GM23338 (cell line): ENCODE measurements around the gene FADD. TPM values are rescaled to one million over a fixed set of nuclear protein-coding genes. Genes with fewer than 3 reads are reported as not detected.

Experiments
- ATAC-seq: fragments of 200-7000 bp; cut with Tn5 transposase; 3 replicates; pipeline ENCODE4 v1.9.1; 2020
- DNase-seq: peaks from one replicate; pipeline ENCODE4 v3.0.0-alpha.2; 2015; ENCODE audit warnings: low spot score
- H2AFZ ChIP-seq: fragments of 200-600 bp; sonication (generic); 2 replicates; pipeline ENCODE4 v1.8.0; 2016; ENCODE audit warnings: antibody characterized with exemption, mild to moderate bottlenecking, moderate library complexity
- H3F3A ChIP-seq: fragments of 200-600 bp; sonication (generic); replicated peaks from 2 replicates; pipeline ENCODE4 v1.8.0; 2017; ENCODE audit warnings: antibody characterized with exemption, mixed run types, low read depth
- H3K27ac ChIP-seq: fragments of 200-600 bp; sonication (generic); 2 replicates; pipeline ENCODE4 v1.6.1; 2016; ENCODE audit warnings: low read depth
- H3K27me3 ChIP-seq: fragments of 200-600 bp; sonication (generic); 2 replicates; pipeline ENCODE4 v1.8.0; 2016; ENCODE audit warnings: mild to moderate bottlenecking, mixed run types, moderate library complexity; ENCODE audit not compliant: insufficient read depth
- H3K36me3 ChIP-seq: fragments of 200-600 bp; sonication (generic); 2 replicates; pipeline ENCODE4 v1.8.0; 2016; ENCODE audit warnings: mild to moderate bottlenecking; ENCODE audit not compliant: insufficient read depth
- H3K4me1 ChIP-seq: fragments of 200-600 bp; sonication (generic); 2 replicates; pipeline ENCODE4 v1.8.0; 2016; ENCODE audit warnings: mild to moderate bottlenecking, moderate library complexity; ENCODE audit not compliant: insufficient read depth
- H3K4me2 ChIP-seq: fragments of 200-600 bp; sonication (generic); 2 replicates; pipeline ENCODE4 v1.7.1; 2017; ENCODE audit warnings: mixed run types
- H3K4me3 ChIP-seq: fragments of 200-600 bp; sonication (generic); 2 replicates; pipeline ENCODE4 v1.6.1; 2016; ENCODE audit warnings: mixed run types
- H3K79me2 ChIP-seq: fragments of 200-600 bp; sonication (generic); replicated peaks from 2 replicates; pipeline ENCODE4 v1.8.0; 2017; ENCODE audit warnings: mild to moderate bottlenecking; ENCODE audit not compliant: insufficient read depth
- H3K9me2 ChIP-seq: fragments of 200-600 bp; sonication (generic); 2 replicates; pipeline ENCODE4 v1.8.0; 2017; ENCODE audit not compliant: insufficient read depth
- H4K20me1 ChIP-seq: fragments of 200-600 bp; sonication (generic); replicated peaks from 2 replicates; pipeline ENCODE4 v1.8.0; 2017; ENCODE audit warnings: mild to moderate bottlenecking; ENCODE audit not compliant: insufficient read depth
- H3K27ac Mint-ChIP-seq: 2 replicates; pipeline ENCODE4 v1.8.0; 2020; ENCODE audit warnings: inconsistent platforms, mild to moderate bottlenecking, moderate library complexity, mixed read lengths
- H3K27me3 Mint-ChIP-seq: 3 replicates; pipeline ENCODE4 v1.8.0; 2022; ENCODE audit warnings: low read depth, mild to moderate bottlenecking, moderate library complexity, mixed read lengths, inconsistent platforms; ENCODE audit not compliant: insufficient read depth, poor library complexity
- H3K36me3 Mint-ChIP-seq: 3 replicates; pipeline ENCODE4 v1.8.0; 2021; ENCODE audit warnings: low read depth, mild to moderate bottlenecking, inconsistent platforms, moderate library complexity, mixed read lengths
- H3K4me1 Mint-ChIP-seq: 3 replicates; pipeline ENCODE4 v1.8.0; 2020; ENCODE audit warnings: mild to moderate bottlenecking, inconsistent platforms, mixed read lengths
- H3K4me3 Mint-ChIP-seq: 3 replicates; pipeline ENCODE4 v1.8.0; 2021; ENCODE audit warnings: moderate library complexity, mild to moderate bottlenecking, inconsistent platforms, mixed read lengths
- H3K9me3 Mint-ChIP-seq: 3 replicates; pipeline ENCODE4 v1.8.0; 2020; ENCODE audit warnings: moderate library complexity, mild to moderate bottlenecking, inconsistent platforms, mixed read lengths
- CREB1 ChIP-seq: fragments of 250-450 bp; sonication (Bioruptor Pico); IDR thresholded peaks from 2 replicates; pipeline ENCODE4 v1.5.0; 2020; ENCODE audit warnings: low read depth, mild to moderate bottlenecking, moderate library complexity
- EZH2 ChIP-seq: fragments of 200-600 bp; sonication (generic); IDR thresholded peaks from one replicate; pipeline ENCODE4 v1.8.0; 2017; ENCODE audit warnings: antibody characterized with exemption, mild to moderate bottlenecking, low read depth; ENCODE audit not compliant: unreplicated experiment
- EZH2phosphoT487 ChIP-seq: fragments of 200-600 bp; sonication (generic); IDR thresholded peaks from one replicate; pipeline ENCODE4 v1.8.1; 2018; ENCODE audit warnings: antibody characterized with exemption; ENCODE audit not compliant: unreplicated experiment
- POLR2AphosphoS5 ChIP-seq: IDR thresholded peaks from 2 replicates; pipeline ENCODE4 v1.6.1; 2016; ENCODE audit warnings: antibody characterized with exemption, low read depth
- ZNF114 ChIP-seq: fragments of 250-450 bp; sonication (Bioruptor Pico); IDR thresholded peaks from 2 replicates; pipeline ENCODE4 v1.5.0; 2020; ENCODE audit warnings: mild to moderate bottlenecking, moderate library complexity
- polyA plus RNA-seq: library from polyadenylated mRNA; unstranded; fragments of >200 nt; fragmentation: Nextera tagmentation; extraction: Ambion mirVana; gene quantifications from 2 replicates; pipeline ENCODE4 v1.2.1, GENCODE V29; 2016
- total RNA-seq: library from RNA; depleted of rRNA; stranded (reverse); fragments of >200 nt; shearing (Covaris generic); gene quantifications from 2 replicates; pipeline ENCODE4 v1.2.3, GENCODE V29; 2014
- TF ChIP-seq, protein P1 (sequence below): fragments of 250-450 bp; sonication (Bioruptor Pico); IDR thresholded peaks from 2 replicates; pipeline ENCODE4 v1.5.0; 2020; ENCODE audit warnings: mild to moderate bottlenecking, moderate library complexity
- TF ChIP-seq, protein P2 (sequence below): IDR thresholded peaks from one replicate; pipeline ENCODE4 v1.6.1; 2018; ENCODE audit warnings: antibody characterized with exemption; ENCODE audit not compliant: unreplicated experiment
- TF ChIP-seq, protein P3 (sequence below), 2 experiments: fragments of 200-600 bp in 1 of 2; sonication (generic) in 1 of 2; conservative IDR thresholded peaks; 2 replicates each; pipeline versions ENCODE4 v1.5.1 to v1.6.1; 2016 to 2017; ENCODE audit warnings: antibody characterized with exemption in 2 of 2, low read depth in 2 of 2, mild to moderate bottlenecking in 2 of 2, moderate library complexity in 1 of 2

Gene FADD
- total and polyA plus RNA-seq, 2 experiments from 2014 or later: 19.7 to 65.8 TPM

DNA sequence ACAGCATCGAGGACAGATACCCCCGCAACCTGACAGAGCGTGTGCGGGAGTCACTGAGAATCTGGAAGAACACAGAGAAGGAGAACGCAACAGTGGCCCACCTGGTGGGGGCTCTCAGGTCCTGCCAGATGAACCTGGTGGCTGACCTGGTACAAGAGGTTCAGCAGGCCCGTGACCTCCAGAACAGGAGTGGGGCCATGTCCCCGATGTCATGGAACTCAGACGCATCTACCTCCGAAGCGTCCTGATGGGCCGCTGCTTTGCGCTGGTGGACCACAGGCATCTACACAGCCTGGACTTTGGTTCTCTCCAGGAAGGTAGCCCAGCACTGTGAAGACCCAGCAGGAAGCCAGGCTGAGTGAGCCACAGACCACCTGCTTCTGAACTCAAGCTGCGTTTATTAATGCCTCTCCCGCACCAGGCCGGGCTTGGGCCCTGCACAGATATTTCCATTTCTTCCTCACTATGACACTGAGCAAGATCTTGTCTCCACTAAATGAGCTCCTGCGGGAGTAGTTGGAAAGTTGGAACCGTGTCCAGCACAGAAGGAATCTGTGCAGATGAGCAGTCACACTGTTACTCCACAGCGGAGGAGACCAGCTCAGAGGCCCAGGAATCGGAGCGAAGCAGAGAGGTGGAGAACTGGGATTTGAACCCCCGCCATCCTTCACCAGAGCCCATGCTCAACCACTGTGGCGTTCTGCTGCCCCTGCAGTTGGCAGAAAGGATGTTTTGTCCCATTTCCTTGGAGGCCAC, 3.3 kb downstream of the FADD start:
- Mint-ChIP-seq H3K4me3 (no peak overlapping the region; the same call in 2 of the 3 replicates), H3K36me3 (peaks cover 54% of the 10 kb centered on the region), H3K9me3 (no peaks in the 10 kb centered on the region), H3K27ac (0 out of 2 replicates have a peak overlapping the region, but pooled peaks have one; percentile 2), H3K4me1 (peaks cover 47% of the 10 kb centered on the region), H3K27me3 (peaks cover 15% of the 10 kb centered on the region)
- DNase-seq: no peak
- no peak overlapping the region for H3K4me2 ChIP-seq
- peaks cover 4% of the 10 kb centered on the region; the same call in 1 of the 2 replicates for H3K36me3 ChIP-seq
- H3K27ac ChIP-seq: 0 out of 2 replicates have a peak overlapping the region, but pooled peaks have one; percentile 69
- H3K9me2 ChIP-seq: no peaks in the 10 kb centered on the region
- no peak overlapping the region for H2AFZ ChIP-seq
- H3F3A ChIP-seq: 0 out of 2 replicates have a peak, but pooled peaks cover 10% of the 10 kb centered on the region
- peaks cover 39% of the 10 kb centered on the region for H3K4me1 ChIP-seq
- H4K20me1 ChIP-seq: peaks cover 33% of the 10 kb centered on the region
- H3K4me3 ChIP-seq: no peak overlapping the region
- peaks cover 40% of the 10 kb centered on the region for H3K79me2 ChIP-seq
- ATAC-seq: no peak
- TF ChIP-seq EZH2phosphoT487 (no peak), ZNF114 (CRISPR knock-in tag) (no peak), EZH2 (no peak), CREB1 (no peak), POLR2AphosphoS5 (no peak)
- TF ChIP-seq, protein P1, sequence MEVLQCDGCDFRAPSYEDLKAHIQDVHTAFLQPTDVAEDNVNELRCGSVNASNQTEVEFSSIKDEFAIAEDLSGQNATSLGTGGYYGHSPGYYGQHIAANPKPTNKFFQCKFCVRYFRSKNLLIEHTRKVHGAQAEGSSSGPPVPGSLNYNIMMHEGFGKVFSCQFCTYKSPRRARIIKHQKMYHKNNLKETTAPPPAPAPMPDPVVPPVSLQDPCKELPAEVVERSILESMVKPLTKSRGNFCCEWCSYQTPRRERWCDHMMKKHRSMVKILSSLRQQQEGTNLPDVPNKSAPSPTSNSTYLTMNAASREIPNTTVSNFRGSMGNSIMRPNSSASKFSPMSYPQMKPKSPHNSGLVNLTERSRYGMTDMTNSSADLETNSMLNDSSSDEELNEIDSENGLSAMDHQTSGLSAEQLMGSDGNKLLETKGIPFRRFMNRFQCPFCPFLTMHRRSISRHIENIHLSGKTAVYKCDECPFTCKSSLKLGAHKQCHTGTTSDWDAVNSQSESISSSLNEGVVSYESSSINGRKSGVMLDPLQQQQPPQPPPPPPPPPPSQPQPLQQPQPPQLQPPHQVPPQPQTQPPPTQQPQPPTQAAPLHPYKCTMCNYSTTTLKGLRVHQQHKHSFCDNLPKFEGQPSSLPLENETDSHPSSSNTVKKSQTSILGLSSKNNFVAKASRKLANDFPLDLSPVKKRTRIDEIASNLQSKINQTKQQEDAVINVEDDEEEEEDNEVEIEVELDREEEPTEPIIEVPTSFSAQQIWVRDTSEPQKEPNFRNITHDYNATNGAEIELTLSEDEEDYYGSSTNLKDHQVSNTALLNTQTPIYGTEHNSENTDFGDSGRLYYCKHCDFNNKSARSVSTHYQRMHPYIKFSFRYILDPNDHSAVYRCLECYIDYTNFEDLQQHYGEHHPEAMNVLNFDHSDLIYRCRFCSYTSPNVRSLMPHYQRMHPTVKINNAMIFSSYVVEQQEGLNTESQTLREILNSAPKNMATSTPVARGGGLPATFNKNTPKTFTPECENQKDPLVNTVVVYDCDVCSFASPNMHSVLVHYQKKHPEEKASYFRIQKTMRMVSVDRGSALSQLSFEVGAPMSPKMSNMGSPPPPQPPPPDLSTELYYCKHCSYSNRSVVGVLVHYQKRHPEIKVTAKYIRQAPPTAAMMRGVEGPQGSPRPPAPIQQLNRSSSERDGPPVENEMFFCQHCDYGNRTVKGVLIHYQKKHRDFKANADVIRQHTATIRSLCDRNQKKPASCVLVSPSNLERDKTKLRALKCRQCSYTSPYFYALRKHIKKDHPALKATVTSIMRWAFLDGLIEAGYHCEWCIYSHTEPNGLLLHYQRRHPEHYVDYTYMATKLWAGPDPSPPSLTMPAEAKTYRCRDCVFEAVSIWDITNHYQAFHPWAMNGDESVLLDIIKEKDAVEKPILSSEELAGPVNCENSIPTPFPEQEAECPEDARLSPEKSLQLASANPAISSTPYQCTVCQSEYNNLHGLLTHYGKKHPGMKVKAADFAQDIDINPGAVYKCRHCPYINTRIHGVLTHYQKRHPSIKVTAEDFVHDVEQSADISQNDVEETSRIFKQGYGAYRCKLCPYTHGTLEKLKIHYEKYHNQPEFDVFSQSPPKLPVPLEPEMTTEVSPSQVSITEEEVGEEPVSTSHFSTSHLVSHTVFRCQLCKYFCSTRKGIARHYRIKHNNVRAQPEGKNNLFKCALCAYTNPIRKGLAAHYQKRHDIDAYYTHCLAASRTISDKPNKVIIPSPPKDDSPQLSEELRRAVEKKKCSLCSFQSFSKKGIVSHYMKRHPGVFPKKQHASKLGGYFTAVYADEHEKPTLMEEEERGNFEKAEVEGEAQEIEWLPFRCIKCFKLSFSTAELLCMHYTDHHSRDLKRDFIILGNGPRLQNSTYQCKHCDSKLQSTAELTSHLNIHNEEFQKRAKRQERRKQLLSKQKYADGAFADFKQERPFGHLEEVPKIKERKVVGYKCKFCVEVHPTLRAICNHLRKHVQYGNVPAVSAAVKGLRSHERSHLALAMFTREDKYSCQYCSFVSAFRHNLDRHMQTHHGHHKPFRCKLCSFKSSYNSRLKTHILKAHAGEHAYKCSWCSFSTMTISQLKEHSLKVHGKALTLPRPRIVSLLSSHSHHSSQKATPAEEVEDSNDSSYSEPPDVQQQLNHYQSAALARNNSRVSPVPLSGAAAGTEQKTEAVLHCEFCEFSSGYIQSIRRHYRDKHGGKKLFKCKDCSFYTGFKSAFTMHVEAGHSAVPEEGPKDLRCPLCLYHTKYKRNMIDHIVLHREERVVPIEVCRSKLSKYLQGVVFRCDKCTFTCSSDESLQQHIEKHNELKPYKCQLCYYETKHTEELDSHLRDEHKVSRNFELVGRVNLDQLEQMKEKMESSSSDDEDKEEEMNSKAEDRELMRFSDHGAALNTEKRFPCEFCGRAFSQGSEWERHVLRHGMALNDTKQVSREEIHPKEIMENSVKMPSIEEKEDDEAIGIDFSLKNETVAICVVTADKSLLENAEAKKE (CRISPR knock-in tag): no peak
- TF ChIP-seq, protein P2, sequence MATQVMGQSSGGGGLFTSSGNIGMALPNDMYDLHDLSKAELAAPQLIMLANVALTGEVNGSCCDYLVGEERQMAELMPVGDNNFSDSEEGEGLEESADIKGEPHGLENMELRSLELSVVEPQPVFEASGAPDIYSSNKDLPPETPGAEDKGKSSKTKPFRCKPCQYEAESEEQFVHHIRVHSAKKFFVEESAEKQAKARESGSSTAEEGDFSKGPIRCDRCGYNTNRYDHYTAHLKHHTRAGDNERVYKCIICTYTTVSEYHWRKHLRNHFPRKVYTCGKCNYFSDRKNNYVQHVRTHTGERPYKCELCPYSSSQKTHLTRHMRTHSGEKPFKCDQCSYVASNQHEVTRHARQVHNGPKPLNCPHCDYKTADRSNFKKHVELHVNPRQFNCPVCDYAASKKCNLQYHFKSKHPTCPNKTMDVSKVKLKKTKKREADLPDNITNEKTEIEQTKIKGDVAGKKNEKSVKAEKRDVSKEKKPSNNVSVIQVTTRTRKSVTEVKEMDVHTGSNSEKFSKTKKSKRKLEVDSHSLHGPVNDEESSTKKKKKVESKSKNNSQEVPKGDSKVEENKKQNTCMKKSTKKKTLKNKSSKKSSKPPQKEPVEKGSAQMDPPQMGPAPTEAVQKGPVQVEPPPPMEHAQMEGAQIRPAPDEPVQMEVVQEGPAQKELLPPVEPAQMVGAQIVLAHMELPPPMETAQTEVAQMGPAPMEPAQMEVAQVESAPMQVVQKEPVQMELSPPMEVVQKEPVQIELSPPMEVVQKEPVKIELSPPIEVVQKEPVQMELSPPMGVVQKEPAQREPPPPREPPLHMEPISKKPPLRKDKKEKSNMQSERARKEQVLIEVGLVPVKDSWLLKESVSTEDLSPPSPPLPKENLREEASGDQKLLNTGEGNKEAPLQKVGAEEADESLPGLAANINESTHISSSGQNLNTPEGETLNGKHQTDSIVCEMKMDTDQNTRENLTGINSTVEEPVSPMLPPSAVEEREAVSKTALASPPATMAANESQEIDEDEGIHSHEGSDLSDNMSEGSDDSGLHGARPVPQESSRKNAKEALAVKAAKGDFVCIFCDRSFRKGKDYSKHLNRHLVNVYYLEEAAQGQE: no peak
- TF ChIP-seq, protein P3, sequence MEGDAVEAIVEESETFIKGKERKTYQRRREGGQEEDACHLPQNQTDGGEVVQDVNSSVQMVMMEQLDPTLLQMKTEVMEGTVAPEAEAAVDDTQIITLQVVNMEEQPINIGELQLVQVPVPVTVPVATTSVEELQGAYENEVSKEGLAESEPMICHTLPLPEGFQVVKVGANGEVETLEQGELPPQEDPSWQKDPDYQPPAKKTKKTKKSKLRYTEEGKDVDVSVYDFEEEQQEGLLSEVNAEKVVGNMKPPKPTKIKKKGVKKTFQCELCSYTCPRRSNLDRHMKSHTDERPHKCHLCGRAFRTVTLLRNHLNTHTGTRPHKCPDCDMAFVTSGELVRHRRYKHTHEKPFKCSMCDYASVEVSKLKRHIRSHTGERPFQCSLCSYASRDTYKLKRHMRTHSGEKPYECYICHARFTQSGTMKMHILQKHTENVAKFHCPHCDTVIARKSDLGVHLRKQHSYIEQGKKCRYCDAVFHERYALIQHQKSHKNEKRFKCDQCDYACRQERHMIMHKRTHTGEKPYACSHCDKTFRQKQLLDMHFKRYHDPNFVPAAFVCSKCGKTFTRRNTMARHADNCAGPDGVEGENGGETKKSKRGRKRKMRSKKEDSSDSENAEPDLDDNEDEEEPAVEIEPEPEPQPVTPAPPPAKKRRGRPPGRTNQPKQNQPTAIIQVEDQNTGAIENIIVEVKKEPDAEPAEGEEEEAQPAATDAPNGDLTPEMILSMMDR (conservative IDR thresholded peaks at IDR 0.05; ENCODE audit: low read depth in 2 of 2): no peak
- H3K27me3 ChIP-seq: no peaks in the 10 kb centered on the region
